ENCODE results near the gene ADGRD1.

ADGRD1 gene

DNA sequence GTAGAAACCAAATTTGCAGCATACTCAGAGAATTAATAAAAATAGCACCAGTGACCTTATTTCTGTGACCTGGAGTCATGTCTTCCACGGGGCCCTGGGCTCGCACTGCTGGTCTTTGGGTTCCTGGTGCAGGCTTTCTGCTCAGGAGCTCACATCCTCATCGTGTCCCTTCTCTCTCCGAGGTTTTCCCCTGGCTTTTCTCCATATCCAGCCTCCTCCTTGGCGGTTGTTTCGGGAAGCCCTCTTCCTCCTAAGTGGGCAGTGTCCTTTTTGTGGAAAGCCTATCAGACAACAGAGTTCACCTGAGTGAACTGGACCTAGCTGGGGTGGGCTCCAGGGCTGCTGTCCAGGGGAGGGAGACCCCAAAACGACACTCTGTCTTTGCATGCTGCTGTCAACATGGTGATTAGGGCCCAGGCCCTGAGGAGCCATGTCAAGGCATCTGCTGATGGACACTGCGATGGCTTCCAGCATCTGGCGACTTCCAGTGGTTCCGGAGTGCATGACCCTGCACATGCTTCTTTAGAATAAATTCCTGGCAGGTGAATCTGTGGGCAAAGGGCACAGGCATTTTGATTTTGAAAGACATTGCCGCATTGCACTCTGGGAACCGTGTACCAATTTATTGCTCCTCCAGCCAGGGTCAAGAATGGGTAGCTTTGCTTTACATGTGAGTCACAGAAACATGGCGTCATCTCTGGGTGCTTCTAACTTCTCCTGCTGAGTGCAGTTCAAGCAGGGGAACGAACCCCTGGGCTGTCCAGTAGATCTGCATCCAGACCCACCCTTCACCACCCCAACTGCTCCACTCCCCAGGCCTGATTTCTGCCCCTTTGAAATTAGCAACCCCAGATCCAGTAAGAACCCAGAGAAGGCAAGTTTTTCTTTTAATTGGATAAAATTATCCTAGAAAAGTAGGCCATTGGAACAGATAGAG, 136.8 kb downstream of the ADGRD1 start:
- TF ChIP-seq EZH2 (IDR thresholded peaks at IDR 0.05) (no peak), FOXP2 (optimal IDR thresholded peaks at IDR 0.05; ENCODE audit: control extremely low read depth, extremely low read length, insufficient read depth) (no peak), POLR2AphosphoS5 (IDR thresholded peaks at IDR 0.05; ENCODE audit: borderline replicate concordance, low read depth, low read length) (no peak)
- no peak overlapping the region for H3K9ac ChIP-seq (ENCODE audit: insufficient read length)
- H3K36me3 ChIP-seq (ENCODE audit: insufficient read depth, low read length), result no peaks in the 10 kb centered on the region
- no peak overlapping the region for H3K27ac ChIP-seq
- H3K9me3 ChIP-seq (ENCODE audit: low read depth, low read length), result no peaks in the 10 kb centered on the region
- DNase-seq (ENCODE audit: low read depth, low spot score), result no peak
- H3K4me3 ChIP-seq, result no peak overlapping the region

DNA sequence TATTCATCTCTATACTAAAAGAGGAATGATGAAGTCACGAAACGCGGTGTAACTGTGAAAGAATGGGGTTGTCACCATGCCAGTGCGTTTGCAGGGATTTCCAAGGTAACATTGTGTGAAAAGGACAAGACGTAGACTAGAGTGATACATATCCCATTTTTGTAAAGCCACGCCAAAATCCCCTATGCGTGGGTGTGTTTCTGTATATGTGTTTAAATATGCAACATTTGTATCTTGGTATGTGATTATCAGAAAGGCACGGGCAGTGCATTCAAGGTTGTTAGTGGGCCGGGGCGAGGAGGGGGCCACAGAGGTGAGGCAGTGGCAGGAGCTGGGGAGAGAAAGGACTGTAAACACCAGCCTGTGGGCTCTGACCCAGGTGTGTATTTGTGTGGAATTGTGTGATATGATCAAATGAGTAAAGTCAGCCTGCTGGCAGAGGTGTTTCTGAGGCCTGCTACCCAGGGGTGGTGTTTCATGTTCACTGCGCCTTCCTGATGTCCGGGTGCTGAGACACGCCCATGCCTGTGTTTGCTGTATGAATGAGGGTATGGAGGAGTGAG, 137.8 kb downstream of the ADGRD1 start:
- H3K9ac ChIP-seq (ENCODE audit: insufficient read length), result no peak overlapping the region
- TF ChIP-seq FOXP2 (optimal IDR thresholded peaks at IDR 0.05; ENCODE audit: control extremely low read depth, extremely low read length, insufficient read depth) (no peak), EZH2 (IDR thresholded peaks at IDR 0.05) (no peak), POLR2AphosphoS5 (IDR thresholded peaks at IDR 0.05; ENCODE audit: borderline replicate concordance, low read depth, low read length) (no peak)
- H3K9me3 ChIP-seq (ENCODE audit: low read depth, low read length), result no peaks in the 10 kb centered on the region
- no peaks in the 10 kb centered on the region for H3K36me3 ChIP-seq (ENCODE audit: insufficient read depth, low read length)
- H3K27ac ChIP-seq, result no peak overlapping the region
- H3K4me3 ChIP-seq, result no peak overlapping the region
- no peak for DNase-seq (ENCODE audit: low read depth, low spot score)

DNA sequence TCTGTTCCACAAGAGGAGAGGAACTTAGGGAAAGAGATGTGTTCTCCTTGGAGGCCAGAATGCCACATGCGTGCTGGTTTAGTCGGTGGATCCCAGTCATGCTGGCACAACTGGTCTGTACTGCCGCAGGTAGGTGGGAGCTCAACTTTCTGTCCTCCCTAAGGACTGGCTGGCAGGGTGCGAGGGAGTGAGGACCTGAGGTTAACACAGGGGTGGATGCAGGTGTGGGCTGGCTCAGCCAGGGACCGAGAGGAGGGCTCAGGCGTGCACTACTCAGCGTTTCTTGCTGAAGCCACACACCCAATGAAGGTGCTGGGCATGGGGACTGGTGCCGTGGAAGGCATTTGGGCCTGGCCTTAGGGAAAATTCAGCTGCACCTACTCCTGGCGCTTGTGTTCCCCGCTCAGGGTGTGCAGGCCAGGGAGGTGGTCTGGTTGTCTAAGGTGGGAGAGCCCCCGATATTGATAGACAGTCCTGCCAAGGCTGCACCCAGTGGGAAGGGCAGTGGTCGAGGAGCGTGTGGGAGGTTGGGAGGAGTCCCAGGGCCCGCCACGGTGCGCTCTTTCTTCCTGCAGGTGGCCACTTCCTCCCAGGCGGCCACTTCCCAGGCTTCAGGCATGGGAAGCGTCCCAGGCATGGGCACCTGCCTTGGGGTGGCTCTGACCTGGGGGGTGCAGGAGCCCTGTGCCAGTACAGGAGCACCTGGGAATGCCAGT, 138.4 kb downstream of the ADGRD1 start:
- Histone ChIP-seq H3K4me3 (no peak overlapping the region), H3K36me3 (ENCODE audit: insufficient read depth, low read length) (no peaks in the 10 kb centered on the region), H3K9me3 (ENCODE audit: low read depth, low read length) (no peaks in the 10 kb centered on the region), H3K9ac (ENCODE audit: insufficient read length) (no peak overlapping the region), H3K27ac (no peak overlapping the region)
- DNase-seq (ENCODE audit: low read depth, low spot score), result no peak
- TF ChIP-seq POLR2AphosphoS5 (IDR thresholded peaks at IDR 0.05; ENCODE audit: borderline replicate concordance, low read depth, low read length) (no peak), EZH2 (IDR thresholded peaks at IDR 0.05) (no peak), FOXP2 (optimal IDR thresholded peaks at IDR 0.05; ENCODE audit: control extremely low read depth, extremely low read length, insufficient read depth) (no peak)

DNA sequence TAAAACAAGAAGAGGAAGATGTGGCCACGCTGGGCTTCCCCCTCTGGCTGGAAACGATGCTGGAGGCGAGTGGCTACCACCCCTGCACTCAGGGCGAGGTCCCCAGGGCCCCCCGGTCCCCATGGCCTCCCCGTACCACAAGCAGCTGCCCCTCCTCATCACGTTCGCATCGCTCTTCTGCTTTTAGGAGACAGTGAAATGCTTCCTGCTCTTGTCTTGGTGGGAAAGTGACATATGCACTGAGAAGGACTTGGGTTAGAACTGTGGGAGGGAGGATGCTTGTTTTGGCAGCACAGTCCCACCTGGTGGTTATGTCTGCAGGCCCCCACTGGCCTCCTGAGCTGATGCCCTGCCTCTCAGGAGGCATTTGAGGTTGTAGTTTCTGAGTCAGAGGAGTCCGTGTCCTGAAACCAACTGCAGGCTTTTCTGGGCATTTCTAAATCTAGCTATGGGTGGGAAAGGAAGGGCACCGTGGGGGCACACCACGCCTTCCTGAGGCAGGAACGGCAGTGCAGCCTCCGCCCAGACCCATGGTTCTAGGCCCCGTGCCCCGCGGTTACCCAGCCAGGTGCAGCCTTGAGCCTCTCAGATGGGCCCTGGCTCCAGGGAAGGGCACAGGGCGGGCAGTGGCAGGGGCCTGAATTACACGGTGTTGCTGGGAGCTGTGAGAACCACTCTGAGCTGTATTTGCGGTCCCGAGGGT, 139.3 kb downstream of the ADGRD1 start:
- no peak for TF ChIP-seq POLR2AphosphoS5 (IDR thresholded peaks at IDR 0.05; ENCODE audit: borderline replicate concordance, low read depth, low read length)
- TF ChIP-seq FOXP2 (optimal IDR thresholded peaks at IDR 0.05; ENCODE audit: control extremely low read depth, extremely low read length, insufficient read depth), result no peak
- TF ChIP-seq EZH2 (IDR thresholded peaks at IDR 0.05), result no peak
- DNase-seq (ENCODE audit: low read depth, low spot score), result no peak
- no peak overlapping the region for H3K27ac ChIP-seq
- no peaks in the 10 kb centered on the region for H3K36me3 ChIP-seq (ENCODE audit: insufficient read depth, low read length)
- no peaks in the 10 kb centered on the region for H3K9me3 ChIP-seq (ENCODE audit: low read depth, low read length)
- H3K4me3 ChIP-seq, result no peak overlapping the region
- no peak overlapping the region for H3K9ac ChIP-seq (ENCODE audit: insufficient read length)

DNA sequence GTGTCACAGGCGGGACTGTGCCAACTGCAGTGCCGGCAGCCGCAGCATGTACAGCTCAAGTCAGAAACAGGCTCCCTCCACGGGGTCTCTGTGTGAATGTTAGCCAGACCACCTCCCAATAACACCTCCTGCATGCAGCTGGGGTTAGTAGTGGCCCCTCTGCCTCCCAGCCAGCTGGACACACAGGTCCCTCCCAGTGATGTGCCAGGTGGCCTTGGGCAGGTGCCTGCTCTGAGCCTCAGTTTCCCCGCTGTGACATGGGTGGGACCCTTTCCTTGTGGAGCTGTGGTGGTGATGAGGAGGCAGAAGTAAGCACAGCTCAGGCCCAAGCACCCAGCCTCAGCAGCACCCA, 139.9 kb downstream of the ADGRD1 start:
- Histone ChIP-seq H3K9ac (ENCODE audit: insufficient read length) (no peak overlapping the region), H3K27ac (no peak overlapping the region), H3K9me3 (ENCODE audit: low read depth, low read length) (no peaks in the 10 kb centered on the region), H3K4me3 (no peak overlapping the region), H3K36me3 (ENCODE audit: insufficient read depth, low read length) (no peaks in the 10 kb centered on the region)
- no peak for TF ChIP-seq POLR2AphosphoS5 (IDR thresholded peaks at IDR 0.05; ENCODE audit: borderline replicate concordance, low read depth, low read length)
- TF ChIP-seq EZH2 (IDR thresholded peaks at IDR 0.05), result no peak
- no peak for TF ChIP-seq FOXP2 (optimal IDR thresholded peaks at IDR 0.05; ENCODE audit: control extremely low read depth, extremely low read length, insufficient read depth)
- DNase-seq (ENCODE audit: low read depth, low spot score), result no peak

DNA sequence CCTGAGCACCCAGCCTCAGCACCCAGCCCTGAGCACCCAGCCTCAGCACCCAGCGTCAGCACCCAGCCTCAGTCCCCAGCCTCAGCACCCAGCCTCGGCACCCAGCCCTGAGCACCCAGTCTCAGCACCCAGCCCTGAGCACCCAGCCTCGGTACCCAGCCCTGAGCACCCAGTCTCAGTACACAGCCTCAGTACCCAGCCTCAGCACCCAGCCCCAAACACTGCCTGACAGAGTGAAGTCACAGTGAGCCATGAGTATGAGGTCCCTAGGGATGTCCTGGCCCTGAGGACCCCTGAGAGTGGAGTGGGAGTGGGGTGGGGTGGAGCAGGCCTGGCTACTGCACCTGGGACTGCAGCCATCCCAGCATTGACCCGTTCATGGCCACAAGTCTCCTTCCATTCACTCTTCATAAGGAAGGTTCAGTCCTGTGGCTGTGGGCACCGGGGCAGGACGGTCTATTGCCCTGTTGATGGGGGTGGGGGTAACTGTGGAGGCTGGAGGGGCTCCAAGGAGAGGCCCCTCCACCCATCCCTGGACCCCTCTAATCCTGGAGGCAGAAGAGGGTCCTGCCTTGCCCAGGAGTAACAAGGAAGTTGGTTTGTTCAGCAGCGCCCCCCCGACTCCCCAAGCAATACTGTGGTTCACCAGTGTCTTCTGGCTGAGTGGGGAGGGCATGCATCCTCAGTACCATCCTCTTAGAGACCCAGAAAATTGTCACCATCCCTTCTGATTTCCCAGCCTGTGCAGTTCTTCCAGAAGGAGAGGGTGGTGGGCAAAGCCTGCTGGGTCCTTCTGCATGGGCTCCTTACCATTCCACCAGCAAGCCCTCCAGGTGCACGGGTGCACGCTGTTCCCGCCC, 140.5 kb downstream of the ADGRD1 start:
- no peak for DNase-seq (ENCODE audit: low read depth, low spot score)
- Histone ChIP-seq H3K4me3 (no peak overlapping the region), H3K36me3 (ENCODE audit: insufficient read depth, low read length) (no peaks in the 10 kb centered on the region), H3K27ac (no peak overlapping the region), H3K9ac (ENCODE audit: insufficient read length) (no peak overlapping the region), H3K9me3 (ENCODE audit: low read depth, low read length) (no peaks in the 10 kb centered on the region)
- no peak for TF ChIP-seq POLR2AphosphoS5 (IDR thresholded peaks at IDR 0.05; ENCODE audit: borderline replicate concordance, low read depth, low read length)
- no peak for TF ChIP-seq EZH2 (IDR thresholded peaks at IDR 0.05)
- TF ChIP-seq FOXP2 (optimal IDR thresholded peaks at IDR 0.05; ENCODE audit: control extremely low read depth, extremely low read length, insufficient read depth), result no peak

Measured in SK-N-MC (cell line).